ENCODE data around the gene PCSK6.

PCSK6 gene

DNA sequence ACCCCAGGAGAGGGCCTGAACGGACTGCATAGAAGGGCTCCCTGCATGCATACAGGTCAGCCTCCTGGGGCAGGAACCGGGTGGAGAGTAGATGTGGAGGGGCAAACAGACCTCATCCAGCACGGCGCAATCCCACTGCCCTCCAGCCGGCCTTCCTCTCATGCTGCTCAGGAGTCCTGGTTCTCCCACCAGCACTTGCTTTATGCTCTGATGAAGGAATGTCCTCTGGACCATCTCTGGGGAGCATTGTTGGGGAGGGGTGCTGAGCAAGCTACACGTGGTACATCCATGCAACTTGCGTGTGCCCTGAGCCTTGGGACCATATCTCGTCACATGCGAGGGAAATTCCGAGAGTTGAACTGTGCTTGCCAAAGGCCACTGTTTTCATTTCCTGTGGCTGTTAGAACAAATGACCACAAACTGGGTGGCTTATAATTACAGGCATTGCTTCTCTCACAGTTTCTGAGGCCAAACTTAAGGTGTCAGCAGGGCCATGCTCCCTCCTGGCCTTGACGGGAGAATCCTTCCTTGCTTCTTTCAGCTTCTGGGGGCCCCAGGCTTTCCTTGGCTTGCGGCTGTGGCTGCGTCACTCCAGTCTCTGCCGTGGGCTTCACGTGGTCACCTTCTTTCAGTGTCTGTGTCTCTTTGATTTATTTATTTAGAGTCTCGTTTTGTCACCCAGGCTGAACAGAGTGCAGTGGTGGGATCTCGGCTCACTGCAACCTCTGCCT is 224.4 kb downstream of the PCSK6 start:
- DNase-seq, result no peak

DNA sequence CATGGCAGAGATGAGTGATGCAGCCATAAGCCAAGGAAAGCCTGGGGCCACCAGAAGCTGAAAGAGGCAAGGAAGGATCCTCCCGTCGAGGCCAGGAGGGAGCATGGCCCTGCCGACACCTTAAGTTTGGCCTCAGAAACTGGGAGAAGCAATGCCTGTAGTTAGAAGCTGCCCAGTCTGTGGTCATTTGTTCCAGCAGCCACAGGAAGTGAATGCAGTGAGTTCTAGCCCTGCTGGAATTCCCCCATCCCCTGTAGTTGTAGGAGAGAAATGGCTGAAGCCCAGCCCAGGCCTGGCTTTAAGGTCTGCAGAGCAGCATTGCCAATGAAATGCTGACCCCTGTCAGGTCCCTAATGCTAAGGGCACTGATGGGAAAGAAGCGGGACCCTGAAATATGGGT is 225.5 kb downstream of the PCSK6 start:
- no peak for DNase-seq

DNA sequence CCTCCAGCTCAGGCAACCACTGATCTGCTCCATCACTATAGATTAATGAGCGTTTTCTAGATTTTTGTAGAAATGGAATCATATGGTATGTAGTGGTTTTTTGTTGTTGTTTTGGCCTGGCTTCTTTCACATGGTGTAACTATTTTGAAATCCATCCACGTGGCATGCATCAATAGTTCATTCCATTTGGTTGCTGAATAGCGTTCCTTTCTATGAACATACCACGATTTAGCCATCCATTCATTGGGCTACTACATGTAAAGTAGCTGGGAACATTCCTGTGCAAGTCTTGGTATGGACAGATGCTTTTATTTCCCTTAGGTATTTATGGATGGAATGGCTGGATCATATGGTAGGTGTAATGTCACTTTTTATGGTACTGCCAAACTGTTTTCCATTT is 227.0 kb downstream of the PCSK6 start:
- DNase-seq, result no peak

DNA sequence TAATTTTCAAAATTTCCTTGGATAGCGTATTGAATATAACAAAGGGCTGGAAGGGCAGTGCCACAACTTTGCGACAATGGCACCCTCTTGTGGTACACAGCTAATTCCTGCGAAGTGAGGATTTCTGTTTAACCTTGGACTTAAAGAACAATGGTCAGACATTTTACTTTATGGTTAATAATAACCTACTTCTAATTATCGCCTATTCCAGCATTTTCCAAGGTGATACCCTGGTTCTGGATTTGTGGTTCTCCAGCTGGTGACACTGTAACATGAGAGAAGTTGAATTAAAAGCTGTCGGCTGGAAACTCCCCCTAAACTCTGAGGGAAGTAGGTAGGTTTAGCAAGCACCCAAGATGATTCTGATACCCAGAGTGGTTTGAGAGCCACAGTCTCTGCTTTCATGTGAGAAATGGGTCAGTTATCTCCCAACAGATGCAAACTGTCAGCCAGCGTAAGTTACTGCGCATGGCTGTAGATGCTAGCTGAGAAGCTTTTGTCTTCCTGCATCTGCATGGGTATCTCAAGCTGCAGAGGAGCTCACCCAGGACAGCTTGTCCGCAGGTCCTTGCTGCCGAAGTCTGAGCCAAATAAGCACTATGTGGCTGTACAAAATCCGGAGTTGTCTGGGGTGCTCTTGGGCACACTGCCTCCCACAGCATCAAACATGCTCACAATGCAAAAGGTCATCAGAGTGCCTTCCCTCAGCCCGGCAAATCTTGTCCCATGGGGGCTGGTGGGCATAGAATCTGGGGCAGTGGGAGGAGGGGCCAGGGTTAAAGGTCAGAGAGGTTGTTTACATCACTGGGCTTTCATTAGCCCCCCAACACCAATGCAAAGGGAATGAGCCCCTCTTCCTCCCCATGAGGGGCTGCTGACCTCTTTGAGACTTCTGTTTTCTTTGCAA is 231.0 kb downstream of the PCSK6 start:
- DNase-seq, result peak; percentile 75

DNA sequence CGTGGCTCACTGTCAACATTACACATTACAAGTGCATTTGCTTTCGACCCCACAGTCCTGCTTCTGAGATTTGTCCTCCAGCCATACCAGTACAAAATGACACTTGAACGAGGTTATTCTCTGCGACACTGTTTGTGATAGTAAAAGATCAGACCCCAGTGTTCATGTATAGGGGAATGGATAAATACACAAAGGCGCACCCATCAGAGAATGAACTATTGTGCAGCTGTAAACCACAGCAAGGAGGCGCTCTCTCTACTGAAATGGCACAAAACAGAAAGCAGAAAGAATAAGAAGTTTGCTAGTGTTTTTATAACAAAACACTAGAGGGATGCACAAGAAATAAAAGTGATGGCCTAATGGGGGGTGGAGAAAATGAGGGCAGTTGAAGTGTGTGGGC is 232.8 kb downstream of the PCSK6 start:
- DNase-seq, result no peak

DNA sequence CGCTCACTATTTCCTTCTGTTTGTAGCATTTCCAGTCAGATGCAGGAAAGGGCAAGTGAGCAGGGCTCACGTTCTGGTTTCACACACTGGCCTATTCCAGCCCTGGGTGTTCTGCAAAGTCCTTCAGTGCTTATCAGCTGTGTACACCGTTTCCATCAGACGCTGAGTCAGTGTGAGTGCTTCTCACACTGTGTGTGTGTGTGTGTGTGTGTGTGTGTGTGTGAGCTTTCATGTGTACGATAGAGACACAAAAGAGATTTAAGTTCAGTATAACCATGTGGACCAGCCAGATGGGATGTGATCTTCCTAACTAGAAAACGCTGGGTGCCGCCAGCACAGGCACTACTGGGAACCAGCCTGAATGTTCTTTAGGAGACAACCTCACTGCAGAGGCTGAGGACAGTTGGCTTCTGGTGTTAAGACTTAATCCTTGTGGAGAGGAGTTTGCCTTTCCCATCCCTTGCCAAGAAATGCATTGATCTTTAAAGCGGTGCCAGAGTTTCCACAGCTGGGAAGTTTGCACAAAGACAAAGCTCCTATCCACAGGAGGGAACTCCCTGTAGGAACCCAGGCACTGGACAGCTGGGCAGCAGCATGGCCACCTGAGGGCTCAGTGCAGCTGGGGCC is 233.8 kb downstream of the PCSK6 start:
- no peak for DNase-seq

DNA sequence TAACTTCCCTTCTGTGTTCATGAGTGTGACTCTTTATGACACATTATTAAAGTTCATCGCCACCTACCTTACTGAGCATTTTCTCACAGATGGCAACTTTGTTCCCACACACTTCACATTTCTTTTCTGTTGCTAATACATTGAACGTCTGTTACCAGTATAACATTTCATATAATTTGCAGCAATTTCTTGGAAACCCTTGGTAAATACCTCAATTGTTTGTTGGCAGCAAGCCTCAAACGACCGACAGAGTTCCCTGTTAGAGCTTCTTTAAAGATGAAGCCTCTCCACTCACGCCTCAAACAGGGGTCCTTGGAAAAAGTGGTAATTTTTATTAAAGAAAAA is 234.5 kb downstream of the PCSK6 start:
- DNase-seq, result no peak

DNA sequence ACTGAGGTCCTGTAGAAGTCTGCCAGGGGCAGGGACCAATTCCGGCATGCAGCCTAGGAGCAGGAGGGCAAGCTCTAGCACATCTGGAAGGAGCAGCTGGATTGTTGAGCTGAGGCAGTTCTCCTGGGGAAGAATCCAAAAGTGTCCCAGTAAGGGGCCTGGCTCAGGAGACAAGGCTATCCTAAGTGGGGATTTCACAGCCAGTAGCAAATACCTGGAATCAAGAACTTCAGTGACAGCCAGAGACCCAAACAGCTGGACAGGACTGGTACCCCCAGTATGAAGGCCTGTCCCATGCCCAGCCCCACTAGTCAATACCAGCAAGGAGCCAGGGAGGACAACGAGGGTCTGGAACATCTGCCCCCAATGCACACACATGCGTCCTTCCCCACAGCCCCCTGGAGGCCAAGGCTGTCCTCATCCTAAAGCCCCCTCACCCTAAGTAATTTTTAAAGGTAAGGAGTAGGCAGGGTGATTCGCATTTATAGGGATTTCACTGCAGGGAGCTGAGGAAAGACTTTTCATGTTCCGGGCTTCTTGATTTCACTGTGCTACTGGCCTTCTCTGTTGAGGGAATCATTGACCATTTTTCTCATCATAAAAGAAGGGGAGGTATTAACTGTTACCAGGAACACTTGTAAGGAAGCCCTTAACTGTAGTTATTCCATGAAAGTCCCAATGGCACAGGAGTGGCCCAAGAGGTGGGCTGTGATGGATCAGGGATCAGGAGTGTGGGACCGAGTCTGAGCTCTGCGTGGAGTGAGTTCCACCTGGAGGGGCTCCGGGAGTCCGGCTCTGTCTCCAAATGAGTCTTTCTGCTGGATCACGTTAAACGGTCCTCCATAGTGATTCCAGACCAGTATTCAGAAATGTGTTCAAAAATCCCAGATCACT is 235.1 kb downstream of the PCSK6 start:
- no peak for DNase-seq

Data from KG1 (cell line).